ENCODE measurements around the gene ZCCHC3.
"Not testable (repeated sequence)": the region's sequence is repeated elsewhere in the genome, so short reads cannot be mapped to it uniquely, and the experiment has no call there.

The ZCCHC3 gene

GRCh38 chr20:334578-334977, 37.2 kb downstream of the ZCCHC3 start:
- H3K4me1 Mint-ChIP-seq (ENCODE audit: low read depth): peaks cover 4% of the 10 kb centered on the region
- H3K9me3 Mint-ChIP-seq: no peaks in the 10 kb centered on the region
- no peak overlapping the region for H3K4me3 Mint-ChIP-seq
- H3K27ac Mint-ChIP-seq: no peak overlapping the region
- H3K36me3 Mint-ChIP-seq (ENCODE audit: low read depth): no peaks in the 10 kb centered on the region
- no peaks in the 10 kb centered on the region for H3K27me3 Mint-ChIP-seq (ENCODE audit: low read depth)

- H3K9me3 Mint-ChIP-seq; H3K27ac Mint-ChIP-seq; H3K27me3 Mint-ChIP-seq (ENCODE audit: low read depth); H3K36me3 Mint-ChIP-seq (ENCODE audit: low read depth); H3K4me1 Mint-ChIP-seq (ENCODE audit: low read depth); H3K4me3 Mint-ChIP-seq: not testable (repeated sequence)
These were observed 38.7 kb downstream of the ZCCHC3 start for GRCh38 chr20:336040-336439.

GRCh38 chr20:341682-342081, 44.3 kb downstream of the ZCCHC3 start:
- peaks cover 6% of the 10 kb centered on the region for H3K4me1 Mint-ChIP-seq (ENCODE audit: low read depth)
- H3K27me3 Mint-ChIP-seq (ENCODE audit: low read depth): peaks cover 7% of the 10 kb centered on the region
- H3K9me3 Mint-ChIP-seq: peaks cover 7% of the 10 kb centered on the region
- H3K27ac Mint-ChIP-seq: no peak overlapping the region
- no peaks in the 10 kb centered on the region for H3K36me3 Mint-ChIP-seq (ENCODE audit: low read depth)
- no peak overlapping the region for H3K4me3 Mint-ChIP-seq

GRCh38 chr20:343107-343506, 45.7 kb downstream of the ZCCHC3 start:
- Mint-ChIP-seq H3K27me3 (ENCODE audit: low read depth) (peaks cover 7% of the 10 kb centered on the region), H3K27ac (no peak overlapping the region), H3K4me3 (no peak overlapping the region), H3K4me1 (ENCODE audit: low read depth) (peaks cover 6% of the 10 kb centered on the region), H3K9me3 (peaks cover 7% of the 10 kb centered on the region), H3K36me3 (ENCODE audit: low read depth) (no peaks in the 10 kb centered on the region)

GRCh38 chr20:346033-346639, 48.8 kb downstream of the ZCCHC3 start:
- peak overlapping the region; percentile 59 for H3K27ac Mint-ChIP-seq

GRCh38 chr20:346640-347316, 49.4 kb downstream of the ZCCHC3 start, which contains the start of gene NRSN2:
Gene NRSN2 (plus strand): TSS chr20:347111. CDS start chr20:349644, 2,533 bp downstream.
- Mint-ChIP-seq H3K27ac (peak within 1 kb of the TSS; percentile 59), H3K27me3 (ENCODE audit: low read depth) (peaks cover 7% of the 10 kb centered on the region), H3K36me3 (ENCODE audit: low read depth) (no peaks in the 10 kb centered on the region), H3K4me3 (peak within 1 kb of the TSS; percentile 98), H3K9me3 (peaks cover 5% of the 10 kb centered on the region), H3K4me1 (ENCODE audit: low read depth) (peaks cover 12% of the 10 kb centered on the region)

More at GRCh38 chr20:346033-346639, 48.8 kb downstream of the ZCCHC3 start:
- peaks cover 7% of the 10 kb centered on the region for H3K27me3 Mint-ChIP-seq (ENCODE audit: low read depth)
- peak overlapping the region; percentile 77 for H3K4me3 Mint-ChIP-seq
- H3K36me3 Mint-ChIP-seq (ENCODE audit: low read depth): no peaks in the 10 kb centered on the region
- H3K9me3 Mint-ChIP-seq: peaks cover 7% of the 10 kb centered on the region
- H3K4me1 Mint-ChIP-seq (ENCODE audit: low read depth): peaks cover 11% of the 10 kb centered on the region

GRCh38 chr20:347317-347639, 49.9 kb downstream of the ZCCHC3 start:
- H3K9me3 Mint-ChIP-seq: peaks cover under 1% of the 10 kb centered on the region
- peak overlapping the region; percentile 98 for H3K4me3 Mint-ChIP-seq
- H3K27ac Mint-ChIP-seq: no peak overlapping the region
- H3K27me3 Mint-ChIP-seq (ENCODE audit: low read depth): peaks cover 7% of the 10 kb centered on the region
- peaks cover 16% of the 10 kb centered on the region for H3K4me1 Mint-ChIP-seq (ENCODE audit: low read depth)
- no peaks in the 10 kb centered on the region for H3K36me3 Mint-ChIP-seq (ENCODE audit: low read depth)

- H3K36me3 Mint-ChIP-seq (ENCODE audit: low read depth): no peaks in the 10 kb centered on the region
- H3K27me3 Mint-ChIP-seq (ENCODE audit: low read depth): peaks cover 7% of the 10 kb centered on the region
- H3K4me3 Mint-ChIP-seq: peak overlapping the region; percentile 98
- H3K27ac Mint-ChIP-seq: peak overlapping the region; percentile 88
- no peaks in the 10 kb centered on the region for H3K9me3 Mint-ChIP-seq
- H3K4me1 Mint-ChIP-seq (ENCODE audit: low read depth): peaks cover 16% of the 10 kb centered on the region
These were observed 50.5 kb downstream of the ZCCHC3 start for GRCh38 chr20:347640-348484.

- Mint-ChIP-seq H3K27me3 (ENCODE audit: low read depth) (peaks cover 7% of the 10 kb centered on the region), H3K4me1 (ENCODE audit: low read depth) (peaks cover 16% of the 10 kb centered on the region), H3K9me3 (no peaks in the 10 kb centered on the region), H3K4me3 (no peak overlapping the region), H3K27ac (no peak overlapping the region), H3K36me3 (ENCODE audit: low read depth) (no peaks in the 10 kb centered on the region)
These were observed 51.8 kb downstream of the ZCCHC3 start for GRCh38 chr20:348972-349841.
